ENCODE data around the gene IER3. TPM values are rescaled to one million over a fixed set of nuclear protein-coding genes. Genes with fewer than 3 reads are reported as not detected.
A peak's percentile ranks its signal among the peaks of the same experiment; 100 is the strongest.
"Not testable (repeated sequence)": the region's sequence is repeated elsewhere in the genome, so short reads cannot be mapped to it uniquely, and the experiment has no call there.

Gene IER3
- total RNA-seq, 2 experiments from 2014 or later, result 10.0 to 62.7 TPM

DNA sequence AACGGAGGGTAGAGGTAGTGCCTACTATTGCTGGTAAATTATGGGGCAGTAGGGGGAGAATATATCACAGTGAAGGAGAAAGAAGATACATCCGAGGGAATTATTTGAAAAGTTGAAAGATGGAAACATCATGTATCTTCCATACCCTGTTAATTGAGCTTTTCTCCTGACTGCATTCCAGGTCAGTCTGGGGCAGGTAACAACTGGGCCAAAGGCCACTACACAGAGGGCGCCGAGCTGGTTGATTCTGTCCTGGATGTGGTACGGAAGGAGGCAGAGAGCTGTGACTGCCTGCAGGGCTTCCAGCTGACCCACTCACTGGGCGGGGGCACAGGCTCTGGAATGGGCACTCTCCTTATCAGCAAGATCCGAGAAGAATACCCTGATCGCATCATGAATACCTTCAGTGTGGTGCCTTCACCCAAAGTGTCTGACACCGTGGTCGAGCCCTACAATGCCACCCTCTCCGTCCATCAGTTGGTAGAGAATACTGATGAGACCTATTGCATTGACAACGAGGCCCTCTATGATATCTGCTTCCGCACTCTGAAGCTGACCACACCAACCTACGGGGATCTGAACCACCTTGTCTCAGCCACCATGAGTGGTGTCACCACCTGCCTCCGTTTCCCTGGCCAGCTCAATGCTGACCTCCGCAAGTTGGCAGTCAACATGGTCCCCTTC, 21.0 kb downstream of the IER3 start:
- DNase-seq; H3K9me3 Mint-ChIP-seq (ENCODE audit: low read depth); H3K27me3 Mint-ChIP-seq; ATAC-seq: not testable (repeated sequence)
- Mint-ChIP-seq H3K4me1 (peaks cover 45% of the 10 kb centered on the region), H3K27ac (peak overlapping the region; percentile 95), H3K4me3 (peak overlapping the region; percentile 99), H3K36me3 (peaks cover 62% of the 10 kb centered on the region)
- CTCF ChIA-PET, result interaction anchor here (0.7 to 32.1 kb wide), 18 partner anchors 8 to 364 kb away, joined by 3 to 936 read pairs (median 14); partner anchors contain the start of genes DHX16, FLOT1, MRPS18B and PPP1R10

DNA sequence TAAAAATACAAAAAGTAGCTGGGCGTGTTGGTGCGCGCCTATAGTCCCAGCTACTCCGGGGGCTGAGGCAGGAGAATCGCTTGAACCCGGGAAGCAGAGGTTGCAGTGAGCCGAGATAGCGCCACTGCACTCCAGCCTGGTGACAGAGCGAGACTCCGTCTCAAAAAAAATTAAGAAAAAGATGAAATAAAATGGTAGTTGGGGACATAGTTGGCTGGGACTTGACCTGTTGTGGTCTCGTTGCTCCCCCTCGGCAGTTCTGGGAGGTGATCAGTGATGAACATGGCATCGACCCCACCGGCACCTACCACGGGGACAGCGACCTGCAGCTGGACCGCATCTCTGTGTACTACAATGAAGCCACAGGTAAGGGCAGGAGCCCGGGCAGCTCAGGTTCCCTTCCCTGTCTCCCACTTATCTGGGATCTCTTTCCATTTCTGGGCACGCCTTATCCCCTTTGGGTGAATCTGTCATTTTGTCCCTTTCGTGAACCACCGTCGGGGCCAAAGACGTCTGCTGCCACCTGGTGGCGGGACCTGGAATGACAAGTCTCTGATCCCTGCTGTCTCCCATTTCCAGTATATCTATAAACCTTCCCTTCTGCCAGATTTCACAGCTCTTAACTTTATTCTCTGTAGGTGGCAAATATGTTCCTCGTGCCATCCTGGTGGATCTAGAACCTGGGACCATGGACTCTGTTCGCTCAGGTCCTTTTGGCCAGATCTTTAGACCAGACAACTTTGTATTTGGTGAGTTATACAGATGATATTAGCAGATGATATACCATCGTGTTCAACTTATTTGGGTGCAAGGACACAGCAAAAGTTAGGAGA, 21.9 kb downstream of the IER3 start:
- peaks cover 60% of the 10 kb centered on the region for H3K36me3 Mint-ChIP-seq
- H3K27me3 Mint-ChIP-seq, result no peaks in the 10 kb centered on the region
- H3K27ac Mint-ChIP-seq, result peak overlapping the region; percentile 95
- CTCF ChIA-PET, result interaction anchor here (0.5 to 32.1 kb wide), 27 partner anchors 9 to 365 kb away, joined by 3 to 936 read pairs (median 6); partner anchors contain the start of genes DHX16, FLOT1, MRPS18B and NRM
- ATAC-seq, result no peak
- peak overlapping the region; percentile 99 for H3K4me3 Mint-ChIP-seq
- H3K9me3 Mint-ChIP-seq (ENCODE audit: low read depth), result no peaks in the 10 kb centered on the region
- H3K4me1 Mint-ChIP-seq, result peaks cover 47% of the 10 kb centered on the region
- peak; percentile 89 for DNase-seq

DNA sequence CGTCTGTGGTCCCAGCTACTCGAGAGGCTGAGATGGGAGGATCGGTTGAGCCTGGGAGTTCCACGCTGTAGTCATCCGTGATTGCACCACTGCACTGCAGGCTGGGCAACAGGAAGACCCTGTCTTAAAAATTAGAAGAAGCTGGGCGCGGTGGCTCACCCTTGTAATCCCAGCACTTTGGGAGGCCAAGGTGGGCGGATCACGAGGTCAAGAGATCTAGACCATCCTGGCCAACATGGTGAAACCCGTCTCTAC, 22.4 kb downstream of the IER3 start:
- Mint-ChIP-seq H3K4me1 (peaks cover 50% of the 10 kb centered on the region), H3K36me3 (peaks cover 63% of the 10 kb centered on the region), H3K27ac (peak overlapping the region; percentile 95), H3K4me3 (peak overlapping the region; percentile 99)
- H3K9me3 Mint-ChIP-seq (ENCODE audit: low read depth); ATAC-seq; H3K27me3 Mint-ChIP-seq: not testable (repeated sequence)
- peak; percentile 57 for DNase-seq
- CTCF ChIA-PET, result interaction anchor here (0.5 to 32.1 kb wide), 25 partner anchors 9 to 365 kb away, joined by 3 to 936 read pairs (median 7); partner anchors contain the start of genes DHX16, FLOT1, MRPS18B and NRM

DNA sequence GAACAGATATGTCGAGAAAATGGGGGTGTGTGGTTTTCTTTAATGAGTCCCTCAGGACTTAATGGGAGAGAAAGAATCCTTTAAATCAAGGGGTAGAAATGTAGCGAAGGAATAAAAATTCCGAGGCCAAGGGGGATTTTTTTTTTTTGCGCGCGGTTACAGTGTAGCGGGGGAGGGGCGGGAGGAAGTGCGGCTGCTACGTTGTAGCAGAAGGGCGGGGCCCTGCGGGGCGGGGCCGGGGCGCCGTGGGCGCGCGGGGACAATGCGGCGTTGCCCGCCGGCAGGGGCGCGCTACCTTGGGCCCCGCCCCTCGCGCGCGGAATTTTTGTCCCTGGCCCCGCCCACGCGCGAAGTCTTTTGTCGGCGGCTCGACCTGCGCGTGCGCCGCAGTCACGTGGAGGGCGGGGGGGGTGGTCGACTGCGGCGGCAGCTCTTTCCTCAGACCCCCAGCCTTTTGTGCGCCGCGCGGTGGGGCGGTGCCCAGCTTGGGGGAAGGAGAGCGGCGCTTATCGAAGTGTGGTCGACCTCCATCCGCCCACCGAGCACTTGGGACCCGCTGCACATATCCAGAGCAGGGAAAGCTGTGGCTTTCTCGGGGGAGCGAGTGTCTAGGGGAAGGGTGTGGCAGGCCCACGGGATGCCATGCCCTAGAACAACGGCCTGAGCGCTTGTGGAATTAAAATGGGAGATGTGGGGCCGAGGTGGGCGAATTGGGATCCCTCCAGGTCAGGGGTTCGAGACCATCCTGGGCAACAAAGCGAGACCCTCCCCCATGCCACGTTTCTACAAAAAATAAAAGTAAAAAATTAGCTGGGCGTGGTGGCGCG, 22.9 kb downstream of the IER3 start:
- ATAC-seq, result peak; percentile 24
- Mint-ChIP-seq H3K4me3 (peak overlapping the region; percentile 99), H3K4me1 (peaks cover 55% of the 10 kb centered on the region), H3K27ac (peak overlapping the region; percentile 95), H3K27me3 (no peaks in the 10 kb centered on the region), H3K9me3 (ENCODE audit: low read depth) (no peaks in the 10 kb centered on the region), H3K36me3 (peaks cover 64% of the 10 kb centered on the region)
- DNase-seq, result peak; percentile 93
- CTCF ChIA-PET, result interaction anchor here (0.8 to 32.1 kb wide), 22 partner anchors 9 to 239 kb away, joined by 3 to 936 read pairs (median 8); partner anchors contain the start of genes DHX16, FLOT1, MRPS18B and NRM

DNA sequence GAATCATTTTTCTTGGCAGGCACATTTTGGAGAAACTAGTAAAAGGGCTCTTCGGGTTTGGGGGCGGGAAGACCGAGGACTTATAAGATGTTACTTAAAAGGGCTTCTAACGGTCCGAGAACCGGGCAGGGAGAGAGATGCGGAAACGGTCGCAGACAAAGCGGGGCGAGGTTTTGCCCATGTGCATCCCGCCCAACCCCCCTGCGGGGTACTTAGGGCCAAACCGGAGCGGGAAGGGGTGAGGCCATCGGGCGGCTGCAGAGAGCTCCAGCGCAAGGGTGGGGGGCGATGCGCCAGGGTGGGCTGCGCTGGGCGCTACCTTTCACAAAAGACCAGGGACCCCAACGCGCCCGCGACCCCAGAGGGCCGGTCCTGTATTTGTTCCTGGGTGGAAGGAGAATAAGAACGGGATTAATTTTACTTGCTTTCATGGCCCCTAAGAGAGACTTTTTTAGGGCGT, 23.6 kb downstream of the IER3 start:
- Mint-ChIP-seq H3K27me3 (no peaks in the 10 kb centered on the region), H3K36me3 (peaks cover 64% of the 10 kb centered on the region), H3K27ac (peak overlapping the region; percentile 95), H3K4me3 (peak overlapping the region; percentile 99), H3K4me1 (peaks cover 58% of the 10 kb centered on the region), H3K9me3 (ENCODE audit: low read depth) (no peaks in the 10 kb centered on the region)
- ATAC-seq (no peak), DNase-seq (peak; percentile 86)
- CTCF ChIA-PET, result interaction anchor here (0.7 to 32.1 kb wide), 13 partner anchors 8 to 180 kb away, joined by 3 to 936 read pairs (median 16); partner anchors contain the start of genes DHX16 and FLOT1

DNA sequence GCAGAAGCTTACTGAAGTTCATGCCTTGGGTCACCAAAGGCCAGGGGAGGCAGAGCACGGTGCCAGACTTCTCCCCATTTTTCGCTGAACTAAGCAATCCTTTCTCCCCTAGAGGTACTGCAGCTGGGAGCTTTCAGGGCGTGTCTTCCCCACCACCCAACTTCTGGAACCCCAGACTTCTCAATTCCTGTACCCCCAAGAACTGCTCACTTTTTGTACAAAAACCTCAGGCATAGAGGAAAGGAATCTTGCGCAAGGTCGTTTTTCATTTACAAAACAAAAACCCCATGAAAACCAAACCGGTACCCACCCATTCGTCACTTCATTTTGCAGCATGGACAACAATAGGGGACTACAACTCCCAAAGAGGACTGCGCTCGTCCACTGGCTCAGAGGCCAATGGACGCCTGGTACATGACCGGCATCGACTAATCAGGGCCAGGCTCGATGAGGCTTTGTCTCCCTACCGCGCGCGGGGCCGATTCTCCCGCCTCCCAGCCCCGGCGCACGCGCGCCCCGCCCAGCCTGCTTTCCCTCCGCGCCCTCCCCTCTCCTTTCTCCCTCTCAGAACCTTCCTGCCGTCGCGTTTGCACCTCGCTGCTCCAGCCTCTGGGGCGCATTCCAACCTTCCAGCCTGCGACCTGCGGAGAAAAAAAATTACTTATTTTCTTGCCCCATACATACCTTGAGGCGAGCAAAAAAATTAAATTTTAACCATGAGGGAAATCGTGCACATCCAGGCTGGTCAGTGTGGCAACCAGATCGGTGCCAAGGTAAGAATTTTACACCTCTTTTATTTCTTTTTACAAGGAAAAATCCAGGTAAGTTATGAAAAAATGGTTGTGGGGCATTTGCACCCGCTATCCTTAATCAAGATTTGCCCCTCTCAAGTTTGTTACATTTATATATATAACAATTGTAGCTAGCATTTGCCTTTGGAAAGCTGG, 24.3 kb downstream of the IER3 start, which contains the start of gene TUBB:
Gene TUBB, plus strand, starts transcription at position 562 of the 947 bp plus-strand sequence. Its CDS starts 155 bp downstream, at position 717.
- CTCF ChIA-PET, result interaction anchor here (0.7 to 32.1 kb wide), 13 partner anchors 9 to 179 kb away, joined by 3 to 936 read pairs (median 5); partner anchors contain the start of genes DHX16, FLOT1, MRPS18B and PPP1R10
- H3K27me3 Mint-ChIP-seq, result no peaks in the 10 kb centered on the region
- DNase-seq (peak; percentile 98), ATAC-seq (peak; percentile 72)
- peaks cover 58% of the 10 kb centered on the region for H3K4me1 Mint-ChIP-seq
- H3K4me3 Mint-ChIP-seq, result peak within 1 kb of the TSS; percentile 99
- peak within 1 kb of the TSS; percentile 95 for H3K27ac Mint-ChIP-seq
- no peaks in the 10 kb centered on the region for H3K9me3 Mint-ChIP-seq (ENCODE audit: low read depth)
- H3K36me3 Mint-ChIP-seq, result peaks cover 64% of the 10 kb centered on the region

DNA sequence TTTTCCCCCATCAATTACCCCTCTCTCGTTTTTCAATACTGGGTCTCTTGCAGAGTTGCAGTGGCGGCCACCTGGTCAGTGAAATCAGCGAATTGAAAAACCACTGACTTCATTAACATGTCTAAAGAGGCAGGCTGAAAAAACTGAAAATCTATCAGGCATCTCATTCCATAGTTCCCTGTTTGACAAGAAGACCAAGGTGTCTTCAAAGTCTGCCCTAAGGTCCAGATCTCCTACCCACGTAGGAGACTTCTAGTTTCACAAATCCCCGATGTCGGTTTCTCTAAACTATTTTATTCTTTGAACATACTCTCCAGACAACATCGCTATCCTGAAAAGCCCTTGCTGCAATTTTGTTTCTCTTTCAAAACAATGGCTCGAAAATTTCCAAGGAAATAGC, 25.0 kb downstream of the IER3 start:
- H3K4me1 Mint-ChIP-seq, result peaks cover 56% of the 10 kb centered on the region
- ATAC-seq (no peak), DNase-seq (no peak)
- CTCF ChIA-PET, result interaction anchor here (1.2 to 32.1 kb wide), 7 partner anchors 8 to 178 kb away, joined by 3 to 936 read pairs (median 4); partner anchors contain the start of genes DHX16, MRPS18B and PPP1R10
- H3K36me3 Mint-ChIP-seq, result peaks cover 63% of the 10 kb centered on the region
- H3K9me3 Mint-ChIP-seq (ENCODE audit: low read depth), result no peaks in the 10 kb centered on the region
- peak overlapping the region; percentile 99 for H3K4me3 Mint-ChIP-seq
- H3K27ac Mint-ChIP-seq, result peak overlapping the region; percentile 95
- no peaks in the 10 kb centered on the region for H3K27me3 Mint-ChIP-seq

DNA sequence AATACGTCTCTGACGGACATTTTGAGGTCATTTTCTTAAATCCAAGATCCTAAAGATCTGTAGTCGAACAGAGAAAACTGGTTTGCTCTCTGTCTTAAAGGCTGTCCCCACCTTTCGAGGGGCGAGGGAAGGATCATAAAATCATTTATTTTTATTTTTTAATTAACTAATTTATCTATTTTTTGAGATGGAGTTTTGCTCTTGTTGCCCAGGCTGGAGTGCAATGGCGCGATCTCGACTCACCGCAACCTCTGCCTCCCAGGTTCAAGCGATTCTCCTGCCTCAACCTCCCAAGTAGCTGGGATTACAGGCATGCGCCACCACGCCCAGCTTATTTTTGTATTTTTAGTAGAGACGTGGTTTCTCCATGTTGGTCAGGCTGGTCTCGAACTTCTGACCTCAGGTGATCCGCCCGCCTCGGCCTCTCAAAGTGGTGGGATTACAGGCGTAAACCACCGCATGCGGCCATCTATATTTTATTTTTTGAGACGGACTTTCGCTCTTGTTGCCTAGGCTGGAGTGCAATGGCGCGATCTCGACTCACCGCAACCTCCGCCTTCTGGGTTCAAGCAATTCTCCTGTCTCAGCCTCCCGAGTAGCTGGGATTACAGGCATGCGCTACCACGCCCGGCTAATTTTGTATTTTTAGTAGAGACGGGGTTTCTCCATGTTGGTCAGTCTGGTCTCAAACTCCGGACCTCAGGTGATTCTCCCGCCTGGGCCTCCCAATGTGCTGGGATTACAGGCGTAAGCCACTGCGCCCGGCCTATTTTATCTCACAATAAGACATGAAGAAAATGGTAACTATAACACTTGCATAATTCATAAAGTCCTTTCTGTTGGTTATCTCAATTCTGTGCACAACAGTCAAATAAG, 26.3 kb downstream of the IER3 start:
- Mint-ChIP-seq H3K4me1 (peaks cover 49% of the 10 kb centered on the region), H3K27ac (peak overlapping the region; percentile 100), H3K4me3 (peak overlapping the region; percentile 99), H3K36me3 (peaks cover 58% of the 10 kb centered on the region)
- ATAC-seq; H3K9me3 Mint-ChIP-seq (ENCODE audit: low read depth); H3K27me3 Mint-ChIP-seq; DNase-seq: not testable (repeated sequence)
- CTCF ChIA-PET, result interaction anchor here (0.8 to 32.1 kb wide), 8 partner anchors 13 to 122 kb away, joined by 3 to 936 read pairs (median 4); partner anchors contain the start of genes DHX16, MRPS18B and PPP1R10

DNA sequence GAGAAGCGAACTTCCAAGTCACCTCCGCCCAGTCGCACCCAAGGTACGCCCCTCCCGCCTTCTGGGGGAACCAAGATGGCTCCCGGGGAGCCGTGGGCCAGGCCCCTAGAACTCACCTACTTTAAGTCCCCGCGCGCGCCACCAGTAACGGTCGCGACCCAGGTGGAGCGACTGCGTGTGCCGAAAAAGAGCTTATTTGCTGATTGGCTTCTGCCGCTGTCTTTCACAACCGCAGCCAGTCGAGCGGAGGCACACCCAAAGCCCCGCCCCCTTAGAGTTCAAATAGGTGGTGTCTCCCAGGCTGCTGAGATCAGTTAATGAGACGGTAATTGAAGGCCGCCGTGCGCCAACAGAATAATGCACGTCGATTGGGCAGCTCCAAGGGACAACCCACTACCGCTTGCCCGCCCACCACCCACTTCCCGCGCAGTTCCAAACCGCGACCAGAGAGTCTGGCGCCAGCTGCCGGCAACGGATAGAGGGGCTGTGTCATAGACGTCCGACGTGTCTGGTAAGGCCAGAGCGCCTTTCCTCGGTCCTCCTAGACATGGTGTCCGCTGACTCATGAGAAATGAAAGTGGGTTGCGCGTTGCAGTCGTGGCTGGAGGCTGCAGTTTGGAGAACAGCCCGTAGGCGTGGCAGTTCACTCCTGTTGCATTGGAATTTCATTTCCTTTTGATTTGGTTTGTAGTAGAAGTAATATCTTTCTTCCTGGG, 27.1 kb downstream of the IER3 start, which contains the start of gene MDC1:
Gene MDC1, minus strand, starts transcription at position 153 of the 716 bp plus-strand sequence. CDS start 2,106 bp downstream, outside the sequence.
- peak; percentile 79 for ATAC-seq
- CTCF ChIA-PET, result interaction anchor here (0.7 to 32.1 kb wide), 8 partner anchors 13 to 235 kb away, joined by 3 to 936 read pairs (median 4); partner anchors contain the start of gene DHX16
- Mint-ChIP-seq H3K4me1 (peaks cover 51% of the 10 kb centered on the region), H3K9me3 (ENCODE audit: low read depth) (no peaks in the 10 kb centered on the region), H3K4me3 (peak within 1 kb of the TSS; percentile 99), H3K36me3 (peaks cover 57% of the 10 kb centered on the region), H3K27me3 (no peaks in the 10 kb centered on the region), H3K27ac (peak within 1 kb of the TSS; percentile 100)
- DNase-seq, result peak; percentile 100

DNA sequence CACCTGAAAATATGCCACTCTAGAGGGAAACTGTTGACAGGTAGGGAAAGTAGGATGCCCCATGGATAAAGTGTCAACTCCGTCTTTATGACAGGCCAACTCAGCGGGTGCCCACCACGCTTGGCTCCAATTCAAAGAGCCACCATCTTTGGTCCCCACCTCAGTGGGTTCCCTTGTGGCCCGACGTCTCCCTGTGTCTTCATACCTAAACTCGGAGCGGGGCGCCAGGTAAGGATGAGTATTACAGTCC, 27.5 kb downstream of the IER3 start:
- peaks cover 56% of the 10 kb centered on the region for H3K4me1 Mint-ChIP-seq
- H3K4me3 Mint-ChIP-seq, result peak overlapping the region; percentile 99
- peak overlapping the region; percentile 100 for H3K27ac Mint-ChIP-seq
- no peaks in the 10 kb centered on the region for H3K9me3 Mint-ChIP-seq (ENCODE audit: low read depth)
- no peaks in the 10 kb centered on the region for H3K27me3 Mint-ChIP-seq
- CTCF ChIA-PET, result interaction anchor here (0.7 to 32.1 kb wide), 7 partner anchors 13 to 235 kb away, joined by 3 to 936 read pairs (median 5); partner anchors contain the start of gene DHX16
- ATAC-seq, result no peak
- DNase-seq, result no peak
- H3K36me3 Mint-ChIP-seq, result peaks cover 55% of the 10 kb centered on the region
